ENCODE results near the gene UBQLN3.

The UBQLN3 gene

DNA sequence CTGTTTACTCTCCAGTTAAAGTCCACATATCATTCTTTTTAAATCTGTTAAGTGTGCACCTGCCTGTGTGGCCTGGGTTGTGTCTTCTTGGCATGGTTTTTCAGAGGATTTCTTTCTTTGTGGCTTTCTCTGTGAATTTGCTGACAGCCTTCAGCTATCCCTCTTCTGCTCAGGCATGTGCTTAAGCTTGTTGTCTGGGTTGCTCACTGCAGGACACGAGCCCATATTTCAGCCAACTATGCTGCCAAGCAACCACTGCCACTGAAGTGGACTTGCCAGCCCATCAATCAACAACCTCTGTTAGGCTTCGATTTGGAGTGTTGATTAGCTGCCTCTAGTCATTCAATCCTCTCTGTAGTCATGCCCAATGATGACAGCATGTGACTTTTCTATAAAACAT, 42.2 kb downstream of the UBQLN3 start:
- FAIRE-seq: no peak

DNA sequence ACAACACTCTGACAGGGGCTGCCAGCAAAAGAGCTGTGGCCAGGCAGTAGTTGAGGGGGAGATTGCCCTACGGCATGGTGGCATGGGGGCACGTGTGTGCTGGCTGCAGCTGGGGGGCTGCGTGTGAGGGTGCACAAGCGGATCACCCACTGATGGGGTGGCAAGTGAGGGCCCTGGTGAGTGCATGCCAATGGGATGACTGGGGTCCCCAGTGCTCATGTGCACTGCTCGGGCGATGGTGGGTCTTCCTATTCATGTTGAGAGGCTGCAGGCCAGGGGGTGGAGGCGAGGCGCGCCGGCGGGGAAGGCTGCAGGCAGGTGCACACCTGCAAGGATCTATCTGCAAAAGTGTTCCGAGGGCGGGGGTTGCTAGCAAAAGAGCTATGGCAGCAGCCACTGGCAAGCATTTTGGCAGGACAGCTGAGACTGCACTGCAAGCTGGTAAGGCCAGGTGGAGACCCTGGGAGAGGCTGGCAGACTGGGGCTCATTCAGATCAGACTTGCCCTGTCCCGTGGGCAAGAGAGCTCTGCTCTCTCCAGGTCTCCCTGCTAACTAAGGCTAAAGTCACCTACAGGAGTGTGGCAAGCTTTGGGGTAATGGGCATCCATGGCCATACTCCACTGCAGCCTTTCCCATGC, 48.7 kb downstream of the UBQLN3 start:
- DNase-seq (ENCODE audit: insufficient read length) (no peak), FAIRE-seq (no peak)
- TF ChIP-seq TAF1 (IDR thresholded peaks at IDR 0.05; ENCODE audit: borderline replicate concordance, low read depth, low read length) (no peak), POLR2AphosphoS5 (IDR thresholded peaks at IDR 0.05; ENCODE audit: low read depth, low read length) (no peak), POLR2A (IDR thresholded peaks at IDR 0.05; ENCODE audit: low read depth, low read length) (no peak)

More for the DNA sequence above, 42.2 kb downstream of the UBQLN3 start:
- TF ChIP-seq TAF1 (IDR thresholded peaks at IDR 0.05; ENCODE audit: borderline replicate concordance, low read depth, low read length): no peak
- TF ChIP-seq POLR2A (IDR thresholded peaks at IDR 0.05; ENCODE audit: low read depth, low read length): no peak
- no peak for TF ChIP-seq POLR2AphosphoS5 (IDR thresholded peaks at IDR 0.05; ENCODE audit: low read depth, low read length)
- no peak for DNase-seq (ENCODE audit: insufficient read length)

All from GM12892 (cell line).